CD14-positive monocyte (primary cell): ENCODE results near the gene GIMAP8. TPM values are rescaled to one million over a fixed set of nuclear protein-coding genes. Genes with fewer than 3 reads are reported as not detected.

Source experiments
- DNase-seq, 3 donors: peaks; one replicate each; pipeline ENCODE4 v3.0.0-alpha.2; 2011 to 2022
- H2AFZ ChIP-seq: 2 replicates; pipeline ENCODE4 v1.6.0; 2012; ENCODE audit warnings: mild to moderate bottlenecking, low read depth, low read length, inconsistent platforms; ENCODE audit not compliant: insufficient read depth, poor library complexity, severe bottlenecking
- H3K27ac ChIP-seq, 2 donors: 1 replicate in 1 of 2; 2 replicates in 1 of 2; pipeline ENCODE4 v1.5.1; 2012 to 2013; ENCODE audit warnings: low read length in 2 of 2, control low read depth in 1 of 2, inconsistent platforms in 1 of 2, low read depth in 1 of 2, mild to moderate bottlenecking in 1 of 2
- H3K27me3 ChIP-seq, 2 donors: one replicate each; pipeline versions ENCODE4 v1.6.0 to v1.6.1; 2011 to 2013; ENCODE audit warnings: low read length in 2 of 2; ENCODE audit not compliant: control insufficient read depth in 2 of 2, insufficient read depth in 2 of 2
- H3K36me3 ChIP-seq, 2 donors: replicated peaks in 1 of 2; 1 replicate in 1 of 2; 2 replicates in 1 of 2; pipeline versions ENCODE4 v1.5.1 to v1.6.1; 2012 to 2013; ENCODE audit warnings: low read length in 2 of 2, control low read depth in 1 of 2, inconsistent platforms in 1 of 2, mild to moderate bottlenecking in 1 of 2; ENCODE audit not compliant: insufficient read depth in 2 of 2, control insufficient read depth in 1 of 2
- H3K4me1 ChIP-seq, 2 donors: 1 replicate in 1 of 2; 2 replicates in 1 of 2; pipeline versions ENCODE4 v1.5.1 to v1.6.1; 2012 to 2013; ENCODE audit warnings: low read length in 2 of 2, control low read depth in 1 of 2, inconsistent platforms in 1 of 2, mild to moderate bottlenecking in 1 of 2, moderate library complexity in 1 of 2; ENCODE audit not compliant: insufficient read depth in 2 of 2, control insufficient read depth in 1 of 2
- H3K4me2 ChIP-seq: replicated peaks from 2 replicates; pipeline ENCODE3; 2012; ENCODE audit warnings: low read length, moderate library complexity, mild to moderate bottlenecking; ENCODE audit not compliant: poor library complexity, severe bottlenecking; ENCODE audit errors: extremely low read depth
- H3K4me3 ChIP-seq, 3 experiments: fragments of 200-600 bp in 1 of 3; sonication (generic) in 1 of 3; replicated peaks in 1 of 3; 1 replicate in 2 of 3; 2 replicates in 1 of 3; pipeline ENCODE4 v1.5.1; 2011 to 2013; ENCODE audit warnings: low read length in 3 of 3, mild to moderate bottlenecking in 3 of 3, control low read depth in 2 of 3, low read depth in 2 of 3, inconsistent platforms in 1 of 3, moderate library complexity in 1 of 3
- H3K79me2 ChIP-seq: 2 replicates; pipeline ENCODE4 v1.6.0; 2012; ENCODE audit warnings: mild to moderate bottlenecking, control low read depth, inconsistent platforms, low read length, moderate library complexity; ENCODE audit not compliant: insufficient read depth
- H3K9ac ChIP-seq: 2 replicates; pipeline ENCODE4 v1.6.0; 2017; ENCODE audit warnings: low read length, mild to moderate bottlenecking; ENCODE audit not compliant: insufficient read depth, poor library complexity, severe bottlenecking
- H3K9me3 ChIP-seq, 2 donors: replicated peaks in 1 of 2; 1 replicate in 1 of 2; 2 replicates in 1 of 2; pipeline versions ENCODE4 v1.5.1 to v1.6.1; 2012 to 2013; ENCODE audit warnings: low read length in 2 of 2, control low read depth in 1 of 2; ENCODE audit not compliant: control insufficient read depth in 1 of 2, insufficient read depth in 1 of 2
- H4K20me1 ChIP-seq: 2 replicates; pipeline ENCODE4 v1.6.0; 2012; ENCODE audit warnings: mild to moderate bottlenecking, low read length, control low read depth, moderate library complexity; ENCODE audit not compliant: insufficient read depth
- H3K27ac Mint-ChIP-seq, 7 donors: one replicate each; pipeline ENCODE4 v1.8.0; 2020; ENCODE audit warnings: mild to moderate bottlenecking in 7 of 7, mixed read lengths in 7 of 7, moderate library complexity in 6 of 7, inconsistent platforms in 2 of 7
- H3K27me3 Mint-ChIP-seq, 3 donors: one replicate each; pipeline ENCODE4 v1.8.0; 2021 to 2022; ENCODE audit warnings: low read depth in 3 of 3, mild to moderate bottlenecking in 3 of 3, mixed read lengths in 3 of 3, moderate library complexity in 3 of 3, inconsistent platforms in 1 of 3
- H3K36me3 Mint-ChIP-seq, 2 donors: one replicate each; pipeline ENCODE4 v1.8.0; 2020; ENCODE audit warnings: mixed read lengths in 2 of 2, inconsistent platforms in 1 of 2, mild to moderate bottlenecking in 1 of 2
- H3K4me1 Mint-ChIP-seq: one replicate; pipeline ENCODE4 v1.8.0; 2020; ENCODE audit warnings: mild to moderate bottlenecking, mixed read lengths
- H3K4me3 Mint-ChIP-seq, 2 donors: one replicate each; pipeline ENCODE4 v1.8.0; 2020; ENCODE audit warnings: mild to moderate bottlenecking in 2 of 2, mixed read lengths in 2 of 2, moderate library complexity in 1 of 2
- H3K9me3 Mint-ChIP-seq, 7 donors: one replicate each; pipeline ENCODE4 v1.8.0; 2020 to 2022; ENCODE audit warnings: mixed read lengths in 7 of 7, mild to moderate bottlenecking in 6 of 7, moderate library complexity in 6 of 7, inconsistent platforms in 2 of 7
- WGBS: methylation state at CpG from one replicate; pipeline ENCODE4 v1.1.5; 2013; ENCODE audit warnings: missing lambda C conversion rate; ENCODE audit not compliant: insufficient coverage; 5-methylcytosine and 5-hydroxymethylcytosine counted together
- intact Hi-C, 2 donors: fragments of 100-400 bp; cut with micrococcal nuclease; formaldehyde crosslinking; loops; one replicate each; pipeline versions ENCODE4 v1.15.0 to v1.15.1; 2023
- polyA plus RNA-seq, 3 donors: library from polyadenylated mRNA; depleted of rRNA in 1 of 3; unstranded in 2 of 3; stranded (reverse) in 1 of 3; fragments of 300-500 nt in 2 of 3; fragments of >200 nt in 1 of 3; fragmentation: Illumina TruSeq in 2 of 3; gene quantifications; 1 replicate in 2 of 3; 2 replicates in 1 of 3; pipeline ENCODE4 v1.2.3, GENCODE V29; 2012 to 2021
- TF ChIP-seq, protein P1 (sequence below): fragments of 200-600 bp; IDR thresholded peaks from one replicate; pipeline ENCODE4 v1.8.0; 2022; ENCODE audit warnings: antibody characterized with exemption, mild to moderate bottlenecking

Gene GIMAP8
- polyA plus RNA-seq, 3 donors = 12.0 to 26.8 (median 22.5) TPM

DNA sequence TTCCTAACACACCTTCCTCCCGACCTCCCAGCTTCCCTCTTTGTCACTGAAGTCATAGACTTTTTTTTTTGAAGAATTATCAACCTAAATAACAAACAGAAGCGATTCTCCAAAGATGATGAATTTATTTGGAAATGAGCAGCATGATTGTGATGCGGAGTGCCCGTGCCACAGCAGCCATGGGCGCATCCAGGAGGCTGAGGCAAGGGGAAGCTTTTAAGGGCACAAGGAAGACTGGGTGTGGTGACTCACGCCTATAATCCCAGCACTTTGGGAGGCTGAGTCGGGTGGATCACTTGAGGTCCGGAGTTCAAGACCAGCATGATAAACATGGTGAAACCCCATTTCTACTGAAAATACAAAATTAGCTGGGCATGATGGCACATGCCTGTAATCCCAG lies 16.2 kb upstream of the GIMAP8 start:
- peaks cover 35 to 37% of the 10 kb centered on the region in 2 donors for H3K4me1 ChIP-seq
- H4K20me1 ChIP-seq = peaks cover 24% of the 10 kb centered on the region
- peaks cover 0 to 11% (median 4%) of the 10 kb centered on the region in 7 donors for H3K9me3 Mint-ChIP-seq
- intact Hi-C loops = no loop called here
- H3K4me3 ChIP-seq = peak overlapping the region in 1 of 3 experiments; percentile 35
- no peak overlapping the region for H3K9ac ChIP-seq
- peaks cover 41% of the 10 kb centered on the region for H3K4me1 Mint-ChIP-seq
- H3K4me3 Mint-ChIP-seq = peak overlapping the region in 1 of 2 donors; percentile 91
- peaks cover 26 to 45% (median 43%) of the 10 kb centered on the region in 3 donors for H3K27me3 Mint-ChIP-seq
- H3K27ac Mint-ChIP-seq = peak overlapping the region in 2 of 7 donors; percentile 33 to 60
- no peaks in the 10 kb centered on the region for H3K9me3 ChIP-seq
- no peak for DNase-seq
- TF ChIP-seq, protein P1, sequence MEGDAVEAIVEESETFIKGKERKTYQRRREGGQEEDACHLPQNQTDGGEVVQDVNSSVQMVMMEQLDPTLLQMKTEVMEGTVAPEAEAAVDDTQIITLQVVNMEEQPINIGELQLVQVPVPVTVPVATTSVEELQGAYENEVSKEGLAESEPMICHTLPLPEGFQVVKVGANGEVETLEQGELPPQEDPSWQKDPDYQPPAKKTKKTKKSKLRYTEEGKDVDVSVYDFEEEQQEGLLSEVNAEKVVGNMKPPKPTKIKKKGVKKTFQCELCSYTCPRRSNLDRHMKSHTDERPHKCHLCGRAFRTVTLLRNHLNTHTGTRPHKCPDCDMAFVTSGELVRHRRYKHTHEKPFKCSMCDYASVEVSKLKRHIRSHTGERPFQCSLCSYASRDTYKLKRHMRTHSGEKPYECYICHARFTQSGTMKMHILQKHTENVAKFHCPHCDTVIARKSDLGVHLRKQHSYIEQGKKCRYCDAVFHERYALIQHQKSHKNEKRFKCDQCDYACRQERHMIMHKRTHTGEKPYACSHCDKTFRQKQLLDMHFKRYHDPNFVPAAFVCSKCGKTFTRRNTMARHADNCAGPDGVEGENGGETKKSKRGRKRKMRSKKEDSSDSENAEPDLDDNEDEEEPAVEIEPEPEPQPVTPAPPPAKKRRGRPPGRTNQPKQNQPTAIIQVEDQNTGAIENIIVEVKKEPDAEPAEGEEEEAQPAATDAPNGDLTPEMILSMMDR = no peak
- WGBS = 100% methylated on average over 3 of the region's 8 CpGs
- peak overlapping the region; percentile 62 for H3K4me2 ChIP-seq
- no peak overlapping the region for H3K27ac ChIP-seq
- no peak overlapping the region for H2AFZ ChIP-seq
- H3K36me3 ChIP-seq = no peaks in the 10 kb centered on the region
- H3K36me3 Mint-ChIP-seq = no peaks in the 10 kb centered on the region
- no peaks in the 10 kb centered on the region for H3K79me2 ChIP-seq
- H3K27me3 ChIP-seq = peaks cover 0 to 21% of the 10 kb centered on the region in 2 donors

DNA sequence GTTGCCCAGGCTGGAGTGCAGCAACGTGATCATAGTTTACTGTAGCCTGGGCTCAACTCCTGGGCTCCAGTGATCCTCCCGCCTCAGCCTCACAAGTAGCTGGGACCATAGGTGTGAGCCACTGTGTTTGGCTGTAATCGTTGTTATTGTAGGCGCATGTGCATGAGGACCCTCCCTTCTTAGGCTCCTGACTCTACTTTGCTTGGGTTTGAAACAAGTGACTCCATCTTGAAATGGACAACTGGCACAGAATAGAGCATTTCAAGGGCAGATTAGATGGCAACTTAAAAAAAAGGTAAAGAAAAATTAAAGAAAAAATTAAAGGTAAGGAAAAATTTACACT lies 15.4 kb upstream of the GIMAP8 start:
- Mint-ChIP-seq H3K4me1 (peaks cover 44% of the 10 kb centered on the region), H3K27ac (peak overlapping the region in 2 of 7 donors; percentile 41 to 73), H3K4me3 (no peak overlapping the region), H3K9me3 (peaks cover 0 to 11% (median 4%) of the 10 kb centered on the region in 7 donors), H3K36me3 (no peaks in the 10 kb centered on the region), H3K27me3 (peaks cover 25 to 41% (median 39%) of the 10 kb centered on the region in 3 donors)
- Histone ChIP-seq H3K79me2 (no peaks in the 10 kb centered on the region), H3K9me3 (no peaks in the 10 kb centered on the region), H3K4me2 (peak overlapping the region; percentile 4), H3K36me3 (no peaks in the 10 kb centered on the region), H3K4me1 (peaks cover 39% of the 10 kb centered on the region in 2 donors), H4K20me1 (peaks cover 24% of the 10 kb centered on the region), H2AFZ (no peak overlapping the region), H3K27ac (no peak overlapping the region), H3K27me3 (peaks cover 0 to 17% of the 10 kb centered on the region in 2 donors), H3K9ac (no peak overlapping the region), H3K4me3 (peak overlapping the region in 1 of 3 experiments; percentile 11)
- WGBS = 78% methylated on average over 4 of the region's 4 CpGs
- intact Hi-C loops = no loop called here
- TF ChIP-seq, protein P1 = no peak
- DNase-seq = peak in 1 of 3 donors; percentile 38
